IPS DF 4.7 (cell line): ENCODE data around the gene ACTG2.
"Not testable (repeated sequence)": the region's sequence is repeated elsewhere in the genome, so short reads cannot be mapped to it uniquely, and the experiment has no call there.

Source experiments
- DNase-seq: peaks from one replicate; pipeline ENCODE4 v3.0.0-alpha.2; 2013; ENCODE audit warnings: low spot score; ENCODE audit errors: extremely low read depth

Gene ACTG2

DNA sequence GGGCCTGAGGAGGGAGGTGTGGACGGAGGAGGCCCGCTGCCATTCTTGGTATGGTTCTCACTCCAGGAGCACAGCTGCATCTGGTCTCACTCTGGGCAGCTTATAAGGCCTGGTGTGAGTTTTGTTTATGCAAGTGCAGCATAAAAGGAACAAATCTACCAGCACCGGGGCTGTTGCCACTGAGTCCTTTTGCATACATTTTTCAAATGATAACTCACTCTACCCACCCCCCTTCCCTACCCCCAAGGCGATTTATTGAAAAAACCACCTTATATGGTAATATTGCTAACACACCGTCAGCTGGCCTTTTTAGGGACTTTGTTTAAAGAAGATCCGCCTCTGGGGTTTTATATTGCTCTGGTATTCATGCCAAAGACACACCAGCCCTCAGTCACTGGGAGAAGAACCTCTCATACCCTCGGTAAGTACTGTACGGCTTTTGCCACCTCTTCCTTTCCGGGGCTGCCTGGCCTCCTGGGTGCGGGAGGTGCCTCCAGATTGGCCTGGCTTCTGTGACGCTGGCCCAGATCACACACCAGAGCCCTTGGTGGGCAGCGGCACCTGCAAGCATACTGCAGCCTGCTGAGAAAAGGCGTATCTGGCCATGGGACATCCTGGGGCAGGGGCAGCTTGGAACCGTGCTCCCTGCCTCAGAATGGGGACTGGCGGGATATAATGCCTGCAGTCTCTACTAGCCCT is at the start of gene ACTG2:
TSS of gene ACTG2 (plus strand) at position 378 of the 699 bp plus-strand sequence. CDS start 8,304 bp downstream, outside the sequence.
- no peak for DNase-seq

DNA sequence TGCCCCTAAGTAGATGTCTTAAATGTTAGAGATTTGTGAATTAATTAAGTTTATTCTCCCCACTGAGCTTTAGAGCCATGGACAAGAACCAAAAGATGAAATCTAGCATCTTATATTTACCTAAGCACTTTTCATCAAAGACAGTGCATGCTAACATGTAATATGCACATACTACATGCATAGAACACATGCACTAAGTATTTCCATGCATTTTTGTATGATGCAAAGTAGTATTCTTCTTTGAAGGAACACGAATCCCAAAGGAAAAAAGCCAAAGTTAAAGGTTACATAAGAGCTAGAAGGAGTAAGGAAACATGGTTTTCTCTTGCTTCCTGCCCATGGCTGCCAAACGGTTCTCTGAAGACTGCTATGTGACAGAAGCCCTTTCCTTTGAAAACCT is 48.7 kb upstream of the ACTG2 start:
- no peak for DNase-seq

- DNase-seq: no peak
Observed at GRCh38 chr2:73850009-73850408, 42.8 kb upstream of the ACTG2 start.

DNA sequence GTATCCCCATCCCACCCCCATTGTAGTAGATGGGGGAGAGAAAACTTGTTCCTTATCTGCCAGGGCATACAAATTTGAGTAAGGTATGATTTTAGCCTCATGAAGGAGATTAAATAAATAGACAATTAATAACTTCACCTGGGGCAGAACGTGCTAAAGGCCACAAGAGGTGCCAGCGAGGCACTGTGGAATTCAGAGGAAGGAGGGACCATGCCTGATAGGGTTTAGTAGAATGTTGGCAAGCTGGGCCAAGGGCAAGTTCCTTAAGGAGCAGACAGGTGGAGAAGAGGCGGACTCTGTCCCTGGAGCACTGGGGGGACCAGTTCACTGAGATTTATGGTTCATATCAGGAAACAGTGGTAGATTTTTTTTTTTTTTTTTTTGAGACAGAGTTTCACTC is 41.5 kb upstream of the ACTG2 start:
- no peak for DNase-seq

DNA sequence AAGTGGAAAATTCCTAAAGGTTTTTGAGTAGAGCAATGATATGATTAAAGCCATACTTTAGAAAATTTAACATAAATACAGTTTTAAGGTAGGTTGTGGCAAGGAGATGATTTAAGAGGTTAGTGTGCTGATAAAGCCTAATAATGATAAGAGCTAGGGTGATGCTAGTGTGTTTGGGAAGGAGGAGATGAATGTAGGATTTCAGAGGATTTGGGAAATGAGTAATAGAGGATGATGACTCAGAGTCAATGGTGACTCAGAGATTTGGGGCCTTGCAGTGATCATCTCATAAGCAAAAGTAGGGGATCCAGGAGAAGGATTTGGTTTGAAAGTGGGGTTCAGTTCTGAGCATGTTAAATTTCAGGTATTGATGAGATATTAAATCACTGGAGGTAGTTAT is 40.8 kb upstream of the ACTG2 start:
- no peak for DNase-seq

- DNase-seq: no peak
Observed at GRCh38 chr2:73855526-73855925, 37.3 kb upstream of the ACTG2 start.

- DNase-seq: no peak
Observed at GRCh38 chr2:73856214-73856613, 36.6 kb upstream of the ACTG2 start.

DNA sequence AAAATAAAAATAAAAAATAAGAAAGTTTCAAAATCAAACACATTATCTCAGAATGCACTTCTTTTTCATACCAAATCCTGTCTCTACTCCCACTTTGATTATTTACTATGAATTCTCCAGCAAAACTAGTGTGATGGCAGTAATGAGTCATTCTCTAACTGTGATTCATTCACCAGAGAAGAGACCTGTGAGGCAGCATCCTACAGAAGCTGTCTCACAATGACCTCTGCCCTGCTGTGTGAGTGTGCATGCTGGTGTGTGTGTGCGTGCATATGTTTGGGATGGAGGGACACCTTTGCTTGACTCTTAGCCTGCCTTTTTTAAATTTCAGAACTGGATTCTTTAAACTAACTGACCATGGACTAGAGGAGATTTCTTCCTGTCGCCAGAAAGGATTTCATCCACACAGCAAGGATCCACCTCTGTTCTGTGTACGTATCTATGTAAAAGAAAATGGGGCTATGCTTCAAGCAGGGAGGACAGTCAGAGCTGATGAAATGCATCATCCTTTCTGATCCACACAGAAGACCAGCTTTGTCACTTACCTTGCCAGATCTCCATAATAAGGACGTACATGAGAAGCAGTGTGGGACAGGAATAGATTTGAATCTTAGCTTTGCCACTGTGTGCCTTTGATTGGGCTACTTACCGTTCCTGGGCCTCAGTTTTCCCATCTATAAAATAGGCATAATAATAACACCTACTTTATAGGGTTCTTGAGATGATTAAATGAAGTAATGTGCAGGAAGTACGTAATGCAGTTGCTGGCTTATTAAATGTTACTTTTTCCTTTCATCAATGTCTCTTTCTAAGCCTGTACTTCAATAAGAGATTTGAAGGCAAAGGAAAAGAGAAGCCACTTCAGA is 32.9 kb upstream of the ACTG2 start:
- no peak for DNase-seq

DNA sequence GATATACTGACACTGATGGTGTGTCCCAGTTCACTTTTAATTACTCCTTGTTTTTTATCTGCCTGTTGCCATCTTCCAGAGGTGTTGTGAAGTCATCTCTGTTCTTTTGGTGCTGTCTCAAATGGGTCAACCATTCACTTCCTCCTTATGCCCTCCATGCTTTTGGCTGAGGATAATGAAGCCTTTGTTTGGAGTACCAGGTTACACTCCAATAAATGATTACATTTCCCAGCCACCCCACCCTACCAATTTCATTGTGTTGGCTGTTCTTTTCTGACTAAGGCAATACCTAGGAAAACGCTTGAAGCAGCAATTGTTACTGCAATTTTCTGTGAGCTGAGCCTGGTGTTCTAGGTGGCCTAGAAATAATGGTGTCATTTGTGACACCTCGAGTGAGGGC is 29.8 kb upstream of the ACTG2 start:
- no peak for DNase-seq

DNA sequence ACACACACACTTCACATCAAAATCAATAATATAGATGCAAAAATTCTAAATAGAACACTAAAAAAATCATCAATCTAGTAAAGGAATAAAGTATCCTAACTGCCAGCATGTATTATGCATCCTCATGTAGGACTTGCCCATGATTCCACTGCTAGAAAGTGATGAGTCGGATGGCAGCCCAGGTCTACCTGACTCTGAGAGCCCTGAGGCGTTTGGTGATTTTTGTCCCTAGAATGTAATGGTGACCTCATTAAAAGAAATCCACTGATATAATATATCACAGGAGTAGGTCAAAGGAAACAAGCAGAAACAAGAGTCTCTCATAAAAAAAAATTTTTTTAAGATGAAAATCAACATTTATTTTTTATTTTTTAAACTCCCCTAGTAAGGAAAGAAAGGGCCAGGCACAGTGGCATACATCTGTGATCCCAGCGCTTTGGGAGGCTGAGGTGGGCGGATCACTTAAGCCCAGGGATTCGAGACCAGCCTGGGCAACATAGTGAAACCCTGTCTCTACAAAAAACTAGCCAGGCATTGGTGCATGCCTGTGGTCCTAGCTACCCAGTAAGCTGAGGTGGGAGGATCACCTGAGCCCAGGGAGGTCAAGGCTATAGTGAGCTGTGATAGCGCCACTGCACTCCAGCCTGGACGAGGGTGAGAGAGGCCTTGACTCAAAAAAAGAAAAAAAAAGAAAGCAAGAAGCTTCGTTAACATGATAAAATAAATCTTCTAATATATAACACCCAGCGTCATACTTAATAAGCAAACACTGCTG is 24.4 kb upstream of the ACTG2 start:
- no peak for DNase-seq

GRCh38 chr2:73870084-73870483 is 22.7 kb upstream of the ACTG2 start:
- no peak for DNase-seq

DNA sequence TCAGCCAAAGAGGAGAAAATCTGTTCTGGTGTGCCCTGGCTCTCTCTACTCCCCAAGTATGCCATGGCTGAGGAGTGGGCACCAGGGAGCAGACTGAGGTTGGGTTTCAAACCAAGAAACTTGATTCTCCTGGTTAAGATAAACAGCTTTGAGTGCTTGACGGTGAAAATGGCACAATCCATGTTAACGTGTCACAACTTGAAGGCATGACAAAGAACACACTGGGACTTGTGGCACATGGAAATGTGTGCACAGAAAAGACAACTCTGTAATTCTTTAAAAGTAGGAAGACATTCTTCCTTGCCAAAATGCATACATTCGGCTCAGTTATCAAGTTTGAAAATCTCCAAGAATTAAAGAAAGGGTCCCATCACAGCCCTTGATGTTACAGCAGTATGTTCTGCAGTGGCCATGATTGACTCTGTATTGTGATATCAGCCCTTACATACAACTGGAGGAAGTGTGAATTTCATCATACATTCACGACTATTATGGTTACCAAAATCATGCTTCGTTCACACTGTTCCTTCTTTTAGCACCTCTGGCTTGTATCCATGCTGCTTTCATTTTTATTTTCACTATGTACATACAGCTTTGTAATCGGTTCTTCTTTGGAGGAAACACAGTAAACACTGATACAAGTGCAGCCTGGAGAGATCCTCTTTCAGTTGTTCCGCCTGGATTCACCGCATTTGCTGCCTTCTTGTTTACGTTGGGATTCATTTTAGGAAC is 15.6 kb upstream of the ACTG2 start:
- DNase-seq: no peak

DNA sequence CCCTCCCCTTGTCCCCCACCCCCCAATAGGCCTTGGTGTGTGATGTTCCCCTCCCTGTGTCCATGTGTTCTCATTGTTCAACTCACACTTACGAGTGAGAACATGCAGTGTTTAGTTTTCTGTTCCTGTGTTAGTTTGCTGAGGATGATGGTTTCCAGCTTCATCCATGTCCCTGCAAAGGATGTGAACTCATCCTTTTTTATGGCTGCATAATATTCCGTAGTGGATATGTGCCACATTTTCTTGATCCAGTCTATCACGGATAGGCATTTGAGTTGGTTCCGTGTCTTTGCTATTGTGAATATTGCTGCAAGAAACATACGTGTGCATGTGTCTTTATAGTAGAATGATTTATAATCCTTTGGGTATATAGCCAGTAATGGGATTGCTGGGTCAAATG is 14.8 kb upstream of the ACTG2 start:
- DNase-seq: not testable (repeated sequence)

DNA sequence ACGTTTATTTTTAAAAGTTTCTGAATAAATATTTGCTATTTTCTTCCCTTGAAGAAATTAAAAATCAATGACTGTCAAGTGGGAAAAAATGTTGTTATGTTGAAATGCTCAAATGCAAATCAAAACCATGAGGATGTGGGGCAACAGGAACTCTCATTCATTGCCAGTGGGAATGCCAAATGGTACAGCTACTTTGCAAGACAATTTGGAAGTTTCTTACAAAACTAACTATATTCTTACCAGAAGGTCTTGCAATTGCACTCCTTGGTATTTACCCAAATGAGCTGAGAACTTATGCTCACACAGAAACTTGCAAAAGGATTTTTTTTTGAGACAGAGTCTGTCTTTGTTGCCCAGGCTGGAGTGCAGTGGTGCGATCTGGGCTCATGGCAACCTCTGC is 7.4 kb upstream of the ACTG2 start:
- no peak for DNase-seq

DNA sequence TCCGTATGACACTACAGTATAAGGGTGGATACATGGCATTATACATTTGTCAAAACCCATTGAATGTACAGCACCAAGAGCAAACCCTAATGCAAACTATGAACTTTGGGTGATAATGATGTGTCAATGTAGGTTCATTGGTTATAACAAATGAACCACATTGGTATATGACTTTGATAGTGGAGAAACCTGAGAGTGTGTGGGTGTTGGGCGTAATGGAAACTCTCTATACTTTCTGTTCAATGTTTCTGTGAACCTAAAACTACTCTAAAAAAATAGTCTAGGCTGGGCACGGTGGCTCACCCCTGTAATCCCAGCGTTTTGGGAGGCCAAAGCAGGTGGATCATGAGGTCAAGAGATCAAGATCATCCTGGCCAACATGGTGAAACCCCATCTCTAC is 6.5 kb upstream of the ACTG2 start:
- no peak for DNase-seq

DNA sequence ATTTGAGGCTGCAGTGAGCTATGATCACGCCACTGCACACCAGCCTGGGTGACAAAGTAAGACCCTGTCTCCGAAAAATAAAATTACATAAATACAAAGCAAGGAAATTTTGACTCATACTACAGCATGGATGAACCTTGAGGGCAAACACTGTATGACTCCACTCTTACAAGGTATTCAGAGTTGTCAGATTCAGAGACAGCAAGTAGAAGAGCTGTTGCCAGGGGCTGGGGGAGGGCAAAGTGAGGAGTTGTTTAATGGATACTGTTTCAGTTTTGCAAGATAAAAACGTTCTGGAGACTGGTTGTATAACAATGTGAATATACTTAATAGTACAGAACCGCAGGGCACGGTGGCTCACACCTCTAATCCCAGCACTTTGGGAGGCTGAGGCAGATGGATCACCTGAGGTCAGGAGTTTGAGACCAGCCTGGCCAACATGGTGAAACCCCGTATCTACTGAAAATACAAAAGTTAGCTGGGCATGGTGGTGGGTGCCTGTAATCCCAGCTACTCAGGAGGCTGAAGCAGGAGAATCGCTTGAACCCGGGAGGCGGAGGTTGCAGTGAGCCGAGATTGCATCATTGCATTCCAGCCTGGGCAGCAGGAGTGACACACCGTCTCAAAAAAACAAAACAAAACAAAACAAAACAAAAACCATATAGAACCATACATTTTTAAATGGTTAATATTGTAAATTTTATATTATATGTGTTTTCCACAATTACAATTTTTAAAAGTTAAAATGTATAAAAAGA is 5.0 kb upstream of the ACTG2 start:
- not testable (repeated sequence) for DNase-seq

DNA sequence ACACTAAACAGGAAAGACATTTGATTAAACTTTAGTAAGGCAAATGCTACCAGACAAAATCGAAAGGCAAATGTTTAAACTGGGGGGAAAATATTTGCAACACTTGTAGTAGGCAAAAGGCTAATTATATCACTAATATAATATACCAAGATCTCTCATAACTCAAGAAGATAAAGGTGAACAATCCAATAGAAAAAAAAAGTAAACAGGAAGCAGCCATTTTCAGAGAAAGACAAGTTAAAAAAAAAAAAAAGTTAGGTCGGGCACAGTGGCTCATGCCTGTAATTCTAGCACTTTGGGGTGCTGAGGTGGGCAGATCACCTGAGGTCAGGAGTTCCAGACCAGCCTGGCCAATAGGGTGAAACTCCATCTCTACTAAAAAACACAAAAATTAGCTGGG is 4.4 kb upstream of the ACTG2 start:
- DNase-seq: no peak

DNA sequence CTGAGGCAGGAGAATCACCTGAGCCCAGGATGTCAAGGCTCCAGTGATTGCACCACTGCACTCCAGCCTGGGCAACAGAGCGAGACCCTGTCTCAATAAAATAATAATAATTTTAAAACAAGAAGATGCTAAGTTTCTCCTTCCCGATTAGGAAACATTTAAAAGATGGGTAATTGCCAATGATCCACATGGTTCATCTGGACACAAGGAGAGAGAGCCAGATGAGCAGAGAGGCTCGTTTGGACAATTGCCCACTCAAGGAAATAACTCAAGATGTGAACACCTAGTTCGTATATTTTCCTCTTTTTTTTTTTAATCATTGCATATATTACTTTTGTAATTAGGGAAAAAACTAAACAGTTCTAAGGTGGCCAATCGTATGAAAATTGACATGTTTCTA is 3.6 kb upstream of the ACTG2 start:
- no peak for DNase-seq

DNA sequence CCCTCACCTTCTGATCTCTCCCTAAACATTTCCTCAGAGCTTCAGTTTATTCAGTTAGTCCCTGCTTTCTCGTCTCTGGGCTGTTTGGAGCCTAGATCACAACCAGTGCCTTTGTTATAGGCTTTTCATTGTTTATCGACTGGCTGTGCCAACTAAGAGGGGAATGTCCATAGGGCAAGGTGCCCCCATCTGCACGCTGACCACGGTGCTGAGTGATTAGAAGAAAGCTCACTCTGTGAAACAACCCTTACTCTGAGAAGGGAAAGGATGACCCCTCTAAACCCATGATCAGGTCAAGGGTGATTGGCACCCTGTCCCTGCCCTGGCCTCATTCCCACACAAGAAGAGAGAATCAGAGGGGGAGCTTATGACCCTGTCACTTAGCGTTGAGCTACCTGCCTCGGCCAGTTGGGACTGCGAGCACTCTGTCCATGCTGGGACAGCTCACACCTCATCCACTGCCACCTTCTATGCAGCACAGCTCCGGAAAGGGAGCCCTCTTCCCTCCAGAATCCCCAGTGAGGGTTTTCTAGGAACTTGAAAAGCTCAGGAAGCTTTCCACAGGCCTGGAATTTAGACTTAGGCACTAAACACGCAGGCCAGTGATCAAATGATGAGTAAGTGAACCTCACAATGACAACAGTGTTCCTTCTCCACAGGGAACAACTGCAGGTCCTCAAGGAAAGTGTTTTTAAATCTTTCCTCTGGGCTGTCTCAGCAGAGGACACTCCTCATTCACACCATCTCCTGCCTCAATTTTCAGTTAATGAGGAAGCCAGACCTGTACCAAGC is 2.3 kb upstream of the ACTG2 start:
- no peak for DNase-seq
